K562 (cell line): ENCODE measurements around the gene P2RX1. TPM values are rescaled to one million over a fixed set of nuclear protein-coding genes. Genes with fewer than 3 reads are reported as not detected.

Experiments used
- ATAC-seq: fragments of 200-7000 bp; cut with Tn5 transposase; 3 replicates; pipeline ENCODE4 v1.9.1; 2020; ENCODE audit warnings: moderate library complexity
- BruUV-seq: library from RNA; stranded (reverse); fragments of 400-500 nt; replicated peaks from 2 replicates; lab custom pipeline; 2021; lab: Mats Ljungman, UMichigan
- CTCF ChIA-PET: fragments of 300-600 bp; formaldehyde crosslinking; extraction: SDS; loops from one replicate; lab custom pipeline; 2021; ENCODE audit warnings: low intra/inter-chr PET ratio; lab: Yijun Ruan, JAX
- POLR2A ChIA-PET: fragments of 300-600, 350-650 bp; sonication (Branson Sonifier 250); formaldehyde crosslinking; extraction: SDS; loops from one replicate; lab custom pipeline; 2021; ENCODE audit warnings: antibody characterized with exemption, inconsistent platforms; lab: Yijun Ruan, JAX
- DNase-seq, 4 experiments: peaks; one replicate each; pipeline versions ENCODE4 v3.0.0 to v3.0.0-alpha.2; 2011 to 2018; ENCODE audit warnings: low spot score in 3 of 4, mixed read lengths in 3 of 4; ENCODE audit errors: extremely low read depth in 1 of 4
- FAIRE-seq: peaks from 2 replicates; lab custom pipeline; 2011; peaks lifted over from hg19 to GRCh38; lab: Jason Lieb, UNC
- H2AFZ ChIP-seq: 2 replicates; pipeline ENCODE4 v1.6.0; 2011; ENCODE audit warnings: low read depth, low read length, control low read depth, inconsistent platforms
- H3K27ac ChIP-seq: fragments of 200-600 bp; 3 replicates; pipeline ENCODE4 v1.8.0; 2011; ENCODE audit warnings: low read depth, mild to moderate bottlenecking, control low read depth, inconsistent platforms, low read length, moderate library complexity, mixed read lengths; ENCODE audit errors: extremely low read depth
- H3K27me3 ChIP-seq, 2 experiments: fragments of 300-600 bp in 1 of 2; 2 replicates in 1 of 2; 3 replicates in 1 of 2; pipeline versions ENCODE4 v1.6.0 to v1.8.0; 2011; ENCODE audit warnings: inconsistent platforms in 2 of 2, low read length in 2 of 2, mild to moderate bottlenecking in 1 of 2, mixed read lengths in 1 of 2, moderate library complexity in 1 of 2; ENCODE audit not compliant: control insufficient read depth in 2 of 2, insufficient read depth in 2 of 2
- H3K36me3 ChIP-seq: fragments of 300-600 bp; 3 replicates; pipeline ENCODE4 v1.8.0; 2011; ENCODE audit warnings: mild to moderate bottlenecking, low read length, inconsistent platforms; ENCODE audit not compliant: control insufficient read depth, insufficient read depth
- H3K4me1 ChIP-seq, 2 experiments: fragments of 200-600 bp in 1 of 2; replicated peaks in 1 of 2; 2 replicates in 1 of 2; 3 replicates in 1 of 2; pipeline versions ENCODE4 v1.5.1 to v1.8.0; 2011; ENCODE audit warnings: inconsistent platforms in 2 of 2, low read length in 2 of 2, mild to moderate bottlenecking in 1 of 2, mixed read lengths in 1 of 2, moderate library complexity in 1 of 2; ENCODE audit not compliant: control insufficient read depth in 2 of 2, insufficient read depth in 2 of 2
- H3K4me2 ChIP-seq: 2 replicates; pipeline ENCODE4 v1.6.1; 2011; ENCODE audit warnings: low read length, control low read depth, inconsistent platforms, mixed read lengths; ENCODE audit not compliant: insufficient read depth
- H3K4me3 ChIP-seq: fragments of 200-600 bp; sonication (generic), shearing (Covaris generic); 2 replicates; pipeline ENCODE4 v1.5.1; 2016; ENCODE audit warnings: control low read depth, inconsistent platforms
- H3K79me2 ChIP-seq: fragments of 200-600 bp; 3 replicates; pipeline ENCODE4 v1.8.0; 2011; ENCODE audit warnings: low read length, inconsistent platforms; ENCODE audit not compliant: control insufficient read depth, insufficient read depth
- H3K9ac ChIP-seq, 2 experiments: 2 replicates each; pipeline versions ENCODE4 v1.6.0 to v1.6.1; 2011; ENCODE audit warnings: low read depth in 2 of 2, low read length in 2 of 2, control low read depth in 1 of 2, inconsistent platforms in 1 of 2, mild to moderate bottlenecking in 1 of 2, mixed read lengths in 1 of 2; ENCODE audit not compliant: insufficient read depth in 1 of 2
- H3K9me1 ChIP-seq: one replicate; pipeline ENCODE4 v1.6.0; 2011; ENCODE audit warnings: inconsistent platforms, mild to moderate bottlenecking, low read length, moderate library complexity; ENCODE audit not compliant: control insufficient read depth, insufficient read depth
- H3K9me3 ChIP-seq: replicated peaks from 2 replicates; pipeline ENCODE4 v1.5.1; 2011; ENCODE audit warnings: low read depth, low read length, inconsistent platforms; ENCODE audit not compliant: control insufficient read depth, insufficient read depth
- H4K20me1 ChIP-seq: replicated peaks from 2 replicates; pipeline ENCODE4 v1.6.1; 2011; ENCODE audit warnings: low read length, inconsistent platforms, mixed read lengths; ENCODE audit not compliant: control insufficient read depth, insufficient read depth
- GTF2E2 ChIP-seq: fragments of 200-800 bp; sonication (Bioruptor generic); IDR thresholded peaks from 2 replicates; pipeline ENCODE4 v1.6.1; 2016; ENCODE audit warnings: missing genetic modification characterization, missing compliant biosample characterization
- NFIC ChIP-seq: fragments of 450-650 bp; IDR thresholded peaks from 2 replicates; pipeline ENCODE4 v1.6.1; 2017; ENCODE audit warnings: mild to moderate bottlenecking, inconsistent platforms
- TAF1 ChIP-seq: IDR thresholded peaks from 2 replicates; pipeline ENCODE4 v1.6.1; 2011; ENCODE audit warnings: mild to moderate bottlenecking, low read length, moderate library complexity; ENCODE audit not compliant: insufficient read depth, control insufficient read depth, severe bottlenecking; ENCODE audit errors: extremely low read depth
- ZNF431 ChIP-seq: sonication (generic); formaldehyde crosslinking; IDR thresholded peaks from 2 replicates; pipeline ENCODE4 v1.8.0; 2022; ENCODE audit warnings: mild to moderate bottlenecking, missing genetic modification reagents
- ZNF639 ChIP-seq, 2 experiments: fragments of 200-800 bp in 1 of 2; sonication (Bioruptor generic) in 1 of 2; sonication (generic) in 1 of 2; formaldehyde crosslinking in 1 of 2; IDR thresholded peaks in 1 of 2; conservative IDR thresholded peaks in 1 of 2; 2 replicates each; pipeline versions ENCODE4 v1.5.0 to v1.6.1; 2016 to 2020; ENCODE audit warnings: missing compliant biosample characterization in 1 of 2, missing genetic modification characterization in 1 of 2, missing genetic modification reagents in 1 of 2
- WGBS: fragments of 100-300 bp; shearing (Covaris generic); methylation state at CpG from one replicate; pipeline ENCODE4 v1.1.6; 2016; ENCODE audit warnings: low coverage, mixed read lengths; ENCODE audit not compliant: insufficient coverage; ENCODE audit errors: missing lambda C conversion rate; 5-methylcytosine and 5-hydroxymethylcytosine counted together
- in situ Hi-C: fragments of 300-500 bp; cut with MboI; formaldehyde crosslinking; loops from 4 replicates; pipeline ENCODE4 v1.15.0; 2018; ENCODE audit warnings: inconsistent platforms, mixed read lengths
- intact Hi-C: fragments of 100-400 bp; cut with micrococcal nuclease; formaldehyde crosslinking; loops from 2 replicates; pipeline ENCODE4 v1.14.2; 2022
- polyA plus RNA-seq, 8 experiments: library from polyadenylated mRNA; depleted of rRNA in 4 of 8; stranded (reverse) in 5 of 8; unstranded in 3 of 8; fragments of >200 nt; fragmentation: Nextera tagmentation in 2 of 8; fragmentation: Illumina TruSeq in 1 of 8; extraction: Ambion mirVana in 2 of 8; extraction: Trizol in 1 of 8; gene quantifications; 2 replicates each; pipeline versions ENCODE4 v1.2.1 to v1.2.3, GENCODE V29; 2011 to 2014; ENCODE audit warnings: inconsistent platforms in 1 of 8, missing spikeins in 1 of 8
- total RNA-seq, 7 experiments: library from RNA; depleted of rRNA in 6 of 7; stranded (reverse); fragments of >200 nt in 6 of 7; fragmentation: Illumina TruSeq in 2 of 7; extraction: Trizol in 2 of 7; gene quantifications; 2 replicates each; pipeline versions ENCODE4 v1.2.1 to v1.2.3, GENCODE V29; 2011 to 2021; ENCODE audit warnings: low replicate concordance in 1 of 7
- TF ChIP-seq, protein P1 (sequence below), 2 experiments: IDR thresholded peaks; 2 replicates each; pipeline ENCODE4 v1.6.1; 2012; ENCODE audit warnings: improper control_type of control experiment in 2 of 2, low read depth in 2 of 2, low read length in 2 of 2, borderline replicate concordance in 1 of 2

The P2RX1 gene
- total and polyA plus RNA-seq, 9 of the 15 experiments (the other 6 are each of a cell fraction or from before 2014, with no cell fraction given) = 0.27 to 20.3 (median 10.3) TPM

- H3K4me2 ChIP-seq = peak within 1 kb of the TSS; percentile 84
- H3K9ac ChIP-seq = peak within 1 kb of the TSS; percentile 78 to 91
- DNase-seq (peak; percentile 64 to 86 (median 81)), ATAC-seq (peak; percentile 71), FAIRE-seq (no peak)
- no peaks in the 10 kb centered on the region for H3K27me3 ChIP-seq
- CTCF ChIA-PET = interaction anchor here (0.9 kb wide), 1 partner anchor 39 kb away, joined by 4 read pairs; no protein-coding TSS in a partner anchor
- in situ Hi-C loops (no loop called here), intact Hi-C loops (loop anchor here (1.0 kb wide), 1 partner anchor 38 kb away; no protein-coding TSS in a partner anchor)
- peak within 1 kb of the TSS; percentile 73 for H3K4me3 ChIP-seq
- TSS peak; percentile 92 for BruUV-seq
- peak within 1 kb of the TSS; percentile 62; the same call in 1 of the 2 replicates for H2AFZ ChIP-seq
- no peaks in the 10 kb centered on the region for H3K9me3 ChIP-seq
- peak within 1 kb of the TSS; percentile 88 for H3K27ac ChIP-seq
- H3K36me3 ChIP-seq = peaks cover 7% of the 10 kb centered on the region; the same call in 2 of the 3 replicates
- peaks cover 43 to 73% of the 10 kb centered on the region in 2 experiments for H3K4me1 ChIP-seq
- H3K9me1 ChIP-seq = no peaks in the 10 kb centered on the region
- POLR2A ChIA-PET = interaction anchor here (0.6 to 2.1 kb wide), 7 partner anchors 10 to 163 kb away, joined by 3 to 6 read pairs (median 3); no protein-coding TSS in a partner anchor
- peaks cover 48% of the 10 kb centered on the region for H3K79me2 ChIP-seq
- 2% methylated on average over 9 of the region's 92 CpGs for WGBS
- H4K20me1 ChIP-seq = 0 out of 2 replicates have a peak, but pooled peaks cover 7% of the 10 kb centered on the region
- no peak for TF ChIP-seq ZNF431 (CRISPR knock-in tag)
- 0 out of 2 replicates have a peak, but pooled peaks have one; percentile 2 for TF ChIP-seq NFIC
- TF ChIP-seq, protein P1, sequence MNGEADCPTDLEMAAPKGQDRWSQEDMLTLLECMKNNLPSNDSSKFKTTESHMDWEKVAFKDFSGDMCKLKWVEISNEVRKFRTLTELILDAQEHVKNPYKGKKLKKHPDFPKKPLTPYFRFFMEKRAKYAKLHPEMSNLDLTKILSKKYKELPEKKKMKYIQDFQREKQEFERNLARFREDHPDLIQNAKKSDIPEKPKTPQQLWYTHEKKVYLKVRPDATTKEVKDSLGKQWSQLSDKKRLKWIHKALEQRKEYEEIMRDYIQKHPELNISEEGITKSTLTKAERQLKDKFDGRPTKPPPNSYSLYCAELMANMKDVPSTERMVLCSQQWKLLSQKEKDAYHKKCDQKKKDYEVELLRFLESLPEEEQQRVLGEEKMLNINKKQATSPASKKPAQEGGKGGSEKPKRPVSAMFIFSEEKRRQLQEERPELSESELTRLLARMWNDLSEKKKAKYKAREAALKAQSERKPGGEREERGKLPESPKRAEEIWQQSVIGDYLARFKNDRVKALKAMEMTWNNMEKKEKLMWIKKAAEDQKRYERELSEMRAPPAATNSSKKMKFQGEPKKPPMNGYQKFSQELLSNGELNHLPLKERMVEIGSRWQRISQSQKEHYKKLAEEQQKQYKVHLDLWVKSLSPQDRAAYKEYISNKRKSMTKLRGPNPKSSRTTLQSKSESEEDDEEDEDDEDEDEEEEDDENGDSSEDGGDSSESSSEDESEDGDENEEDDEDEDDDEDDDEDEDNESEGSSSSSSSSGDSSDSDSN (IDR thresholded peaks at IDR 0.05; ENCODE audit: borderline replicate concordance in 1 of 2, low read depth in 2 of 2, low read length in 2 of 2) = 0 out of 4 replicates have a peak, but pooled peaks of 1 of the 2 experiments have one; percentile 43
- 0 out of 4 replicates have a peak, but pooled peaks of 1 of the 2 experiments have one; percentile 28 for TF ChIP-seq ZNF639 (CRISPR knock-in tag; conservative IDR thresholded peaks at IDR 0.05 in 1 of 2, IDR thresholded peaks at IDR 0.05 in 1 of 2)
- peak; percentile 79; the same call in 1 of the 2 replicates for TF ChIP-seq GTF2E2 (tag)
- TF ChIP-seq TAF1 = peak; percentile 47
These were observed 48.2 kb upstream of the P2RX1 start, which contains the start of gene ATP2A3 for GRCh38 chr17:3964203-3965117. TSS of gene ATP2A3 (minus strand) at chr17:3964437. CDS start at chr17:3964291, 146 bp downstream.
